GM19372 (cell line): ENCODE results near the gene IREB2.

Source experiments
- ATAC-seq: cut with Tn5 transposase; IDR thresholded peaks from one replicate; pipeline ENCODE4 v1.9.1; 2021; ENCODE audit warnings: mild to moderate bottlenecking, low read depth, moderate library complexity; ENCODE audit not compliant: unreplicated experiment

The IREB2 gene

DNA sequence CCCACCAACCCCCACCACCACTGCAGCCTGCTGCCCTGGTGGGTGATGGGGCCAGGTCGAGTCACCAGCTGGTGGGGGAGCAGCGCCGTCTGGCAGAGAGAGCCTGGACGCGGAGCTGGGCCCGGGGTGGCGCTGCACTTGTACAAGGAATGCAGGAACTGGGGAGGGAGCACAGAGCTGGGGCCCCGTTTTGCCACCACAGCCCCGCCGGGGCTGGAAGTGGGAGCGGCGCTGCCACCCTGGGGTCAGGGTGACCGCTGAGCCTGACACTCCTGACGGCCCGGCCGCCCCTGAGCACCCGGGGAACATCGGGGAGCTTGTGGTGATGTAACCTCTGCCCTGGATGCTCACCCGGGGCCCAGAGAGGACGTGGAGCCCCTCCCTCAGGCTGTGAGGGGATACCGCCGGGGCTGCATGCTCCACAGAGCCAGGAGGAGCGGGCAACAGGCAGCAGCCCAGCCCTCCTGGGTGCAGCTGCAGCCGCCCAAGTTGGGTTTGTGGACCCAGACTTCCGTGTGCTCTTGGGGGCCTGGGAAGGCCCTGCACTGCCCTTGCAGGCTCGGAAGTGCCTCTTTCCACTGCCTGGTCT lies 32.6 kb upstream of the IREB2 start:
- no peak for ATAC-seq

DNA sequence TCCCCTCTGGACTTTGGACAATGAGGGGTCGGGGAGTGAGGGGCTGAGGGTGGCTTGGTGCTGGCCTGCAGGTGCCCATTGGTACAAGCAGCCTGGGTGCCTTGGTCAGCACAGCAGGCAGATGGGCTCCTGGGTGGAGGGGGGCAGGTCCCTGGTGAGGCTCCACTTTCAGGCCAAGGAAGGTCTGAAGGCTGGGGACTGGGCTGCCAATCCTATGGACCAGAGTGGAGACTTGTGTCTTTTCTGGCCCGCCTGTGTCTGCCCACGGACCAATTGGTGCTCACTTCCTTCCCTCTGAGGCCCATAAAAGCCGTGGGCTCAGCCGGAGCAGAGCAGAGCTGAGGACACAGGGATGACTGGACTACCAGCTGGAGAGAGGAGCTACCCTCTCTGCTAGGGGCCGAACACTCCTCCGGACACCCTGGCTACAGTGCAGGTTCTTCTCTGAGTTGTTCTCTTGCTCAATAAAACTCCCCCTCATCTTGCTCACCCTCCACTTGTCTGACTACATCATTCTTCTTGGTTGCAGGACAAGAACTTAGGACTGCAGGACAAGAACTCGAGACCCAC lies 31.9 kb upstream of the IREB2 start:
- ATAC-seq = no peak

DNA sequence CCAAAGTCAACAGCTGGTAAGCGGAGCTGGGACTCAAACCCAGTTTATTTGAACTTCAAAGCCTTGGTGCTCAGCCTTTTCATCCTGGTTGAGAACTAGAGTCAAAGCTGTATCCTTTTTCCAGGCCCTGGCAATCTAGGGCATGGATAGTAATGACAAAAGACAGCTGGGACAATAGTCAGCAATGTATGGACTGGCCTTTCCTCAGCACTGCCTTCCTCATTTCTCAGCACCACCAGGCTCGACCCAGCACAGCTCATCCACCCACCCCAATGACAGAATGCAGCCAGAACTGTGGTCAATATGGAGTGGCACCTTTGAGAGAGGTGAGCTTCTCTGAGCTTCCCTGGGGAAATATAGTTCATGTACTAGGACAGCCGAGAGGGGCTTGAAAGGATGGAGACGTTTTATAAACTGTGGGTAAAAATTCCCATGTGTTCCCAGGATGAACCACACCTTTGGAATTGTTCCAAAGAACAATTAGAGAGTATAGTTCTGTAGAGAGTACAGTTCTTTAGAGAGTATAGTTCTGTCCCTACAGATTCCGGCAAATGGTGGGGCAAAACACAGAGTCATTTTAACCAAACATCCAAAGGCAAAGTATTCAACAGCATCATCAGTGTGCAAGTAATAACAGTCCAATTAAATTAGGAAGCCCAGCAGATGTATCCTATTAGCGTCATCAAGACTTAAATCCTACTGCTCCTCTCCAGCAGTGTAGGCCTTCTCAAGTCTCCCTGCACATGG lies 30.2 kb upstream of the IREB2 start:
- no peak for ATAC-seq

DNA sequence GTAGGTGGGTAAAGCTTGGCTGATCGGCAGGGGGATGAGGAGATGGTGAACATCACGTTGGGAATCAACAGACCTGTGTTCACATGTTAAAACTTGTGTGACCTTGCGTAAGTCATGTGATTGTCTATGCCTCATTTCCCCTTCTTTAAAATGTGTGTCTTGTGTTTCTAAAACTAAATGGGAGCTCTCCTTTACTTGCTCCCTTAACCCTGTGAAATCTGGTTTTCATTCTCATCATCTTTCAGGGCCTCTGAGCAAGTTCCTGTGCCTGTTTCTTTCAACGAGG lies 29.7 kb upstream of the IREB2 start:
- no peak for ATAC-seq

DNA sequence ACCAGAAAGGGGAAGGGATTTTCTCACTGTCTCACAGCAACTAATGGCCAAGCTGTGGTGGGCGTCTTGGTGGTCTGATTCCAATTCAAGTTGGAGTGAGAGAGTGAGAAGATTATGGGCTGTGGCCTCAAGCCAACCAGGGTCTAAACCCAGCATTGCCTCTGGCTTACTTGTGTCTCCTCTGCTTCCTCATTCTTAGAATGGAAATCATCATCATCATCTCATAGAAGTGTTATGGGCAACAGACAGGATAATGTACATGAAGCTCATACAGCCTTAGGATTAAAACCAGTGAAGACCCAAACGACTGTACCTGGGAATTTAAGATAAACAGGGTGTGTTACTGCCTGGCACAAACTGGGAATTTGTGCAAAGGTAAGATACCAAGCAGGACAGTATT lies 29.1 kb upstream of the IREB2 start:
- ATAC-seq = no peak

DNA sequence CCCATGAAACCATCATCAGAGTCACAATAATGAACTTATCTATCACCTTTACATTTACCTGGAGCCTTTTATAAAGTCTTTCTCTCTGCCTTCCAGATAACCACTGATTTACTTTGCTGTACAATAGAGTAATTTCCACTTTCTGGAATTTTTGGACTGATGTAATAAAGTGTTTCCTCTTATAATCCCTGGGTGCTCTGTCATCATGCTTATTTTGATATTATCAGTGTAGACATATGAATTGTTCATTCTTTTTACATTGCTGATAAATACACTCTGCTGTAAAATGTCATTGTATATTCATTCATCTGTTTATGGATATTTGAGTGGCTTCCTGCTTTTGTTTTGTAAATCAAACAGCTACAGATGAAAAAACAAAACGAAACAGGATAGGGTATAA lies 27.0 kb upstream of the IREB2 start:
- ATAC-seq = no peak

GRCh38 chr15:78414621-78415250 lies 23.3 kb upstream of the IREB2 start:
- ATAC-seq = no peak

DNA sequence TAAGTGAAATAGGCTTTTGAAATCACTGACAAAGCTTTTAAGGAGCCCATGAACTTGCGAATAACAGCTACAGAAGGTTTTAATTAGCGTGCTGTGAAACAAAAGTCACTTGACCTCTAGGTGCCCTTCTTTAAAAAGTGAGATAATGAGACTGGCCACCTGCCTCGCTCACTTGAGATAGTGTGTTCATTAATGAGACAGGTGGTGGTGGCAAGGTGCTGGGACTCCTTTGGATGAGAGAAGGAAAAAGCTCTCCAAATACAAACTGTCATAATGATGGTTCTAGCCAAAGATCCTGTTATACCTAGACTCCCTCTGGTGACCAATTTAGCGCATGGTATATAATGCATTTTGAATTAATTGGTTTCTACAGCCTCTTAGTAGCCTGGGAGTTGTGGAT lies 22.7 kb upstream of the IREB2 start:
- ATAC-seq = no peak

DNA sequence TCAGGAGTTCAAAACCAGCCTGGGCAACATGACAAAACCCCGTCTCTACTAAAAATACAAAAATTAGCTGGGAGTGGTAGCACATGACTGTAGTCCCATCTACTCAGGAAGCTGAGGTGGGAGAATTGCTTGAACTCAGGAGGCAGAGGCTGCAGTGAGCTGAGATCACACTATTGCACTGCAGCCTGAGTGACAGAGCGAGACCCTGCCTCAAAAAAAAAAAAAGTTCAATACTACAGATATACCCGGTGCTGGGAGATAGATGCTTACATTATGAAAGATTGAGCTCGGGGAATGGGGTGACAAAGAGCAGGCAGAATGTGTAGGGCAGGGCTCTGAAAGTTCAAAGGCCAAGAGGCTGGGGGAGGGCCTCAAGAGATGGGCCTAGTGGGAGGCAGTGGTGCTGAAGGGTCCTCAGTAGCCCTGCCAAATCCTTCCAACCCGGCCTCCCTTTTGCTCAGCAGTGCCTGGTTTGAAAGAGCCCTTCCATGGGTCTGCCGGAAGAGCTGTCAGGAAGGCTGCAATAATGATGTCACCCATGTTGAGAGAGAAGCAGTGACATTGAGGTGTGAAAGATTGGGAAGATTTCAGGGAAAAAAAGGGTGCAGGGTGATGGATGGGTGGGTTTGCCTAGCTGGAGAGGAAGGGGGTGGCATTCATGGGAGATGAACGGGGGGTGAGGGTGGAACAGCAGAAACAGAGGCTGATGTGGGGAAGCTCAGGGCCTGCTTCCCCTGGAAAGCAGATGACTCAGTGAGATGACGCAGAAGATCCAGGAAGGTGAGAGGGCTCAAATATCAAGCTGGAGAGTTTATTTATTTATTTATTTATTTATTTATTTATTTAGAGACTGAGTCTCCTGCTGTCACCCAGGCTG lies 20.0 kb upstream of the IREB2 start:
- no peak for ATAC-seq

- no peak for ATAC-seq
Measured at GRCh38 chr15:78418686-78419085, 19.3 kb upstream of the IREB2 start.

- no peak for ATAC-seq
Measured at GRCh38 chr15:78419367-78419766, 18.6 kb upstream of the IREB2 start.

DNA sequence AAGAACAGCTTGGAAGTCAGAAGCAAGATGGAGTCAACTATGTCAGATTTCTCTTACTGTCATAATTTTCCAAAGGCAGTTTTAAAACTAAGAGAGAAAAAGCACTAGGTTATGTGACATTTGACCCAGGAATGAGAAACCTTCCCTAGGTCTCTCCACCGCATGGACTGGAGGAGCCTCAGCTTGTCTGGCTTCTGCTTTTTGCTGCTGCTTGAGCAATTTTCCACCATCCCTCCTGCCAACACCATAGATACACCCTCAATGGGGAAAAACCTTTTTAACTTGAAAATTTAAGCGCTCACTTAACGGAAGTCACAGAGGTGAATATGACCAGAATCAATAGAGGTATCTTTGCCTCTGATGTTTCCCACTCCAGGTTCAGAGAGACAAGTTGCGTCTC lies 17.8 kb upstream of the IREB2 start:
- no peak for ATAC-seq

- no peak for ATAC-seq
Measured at GRCh38 chr15:78420766-78421165, 17.2 kb upstream of the IREB2 start.

DNA sequence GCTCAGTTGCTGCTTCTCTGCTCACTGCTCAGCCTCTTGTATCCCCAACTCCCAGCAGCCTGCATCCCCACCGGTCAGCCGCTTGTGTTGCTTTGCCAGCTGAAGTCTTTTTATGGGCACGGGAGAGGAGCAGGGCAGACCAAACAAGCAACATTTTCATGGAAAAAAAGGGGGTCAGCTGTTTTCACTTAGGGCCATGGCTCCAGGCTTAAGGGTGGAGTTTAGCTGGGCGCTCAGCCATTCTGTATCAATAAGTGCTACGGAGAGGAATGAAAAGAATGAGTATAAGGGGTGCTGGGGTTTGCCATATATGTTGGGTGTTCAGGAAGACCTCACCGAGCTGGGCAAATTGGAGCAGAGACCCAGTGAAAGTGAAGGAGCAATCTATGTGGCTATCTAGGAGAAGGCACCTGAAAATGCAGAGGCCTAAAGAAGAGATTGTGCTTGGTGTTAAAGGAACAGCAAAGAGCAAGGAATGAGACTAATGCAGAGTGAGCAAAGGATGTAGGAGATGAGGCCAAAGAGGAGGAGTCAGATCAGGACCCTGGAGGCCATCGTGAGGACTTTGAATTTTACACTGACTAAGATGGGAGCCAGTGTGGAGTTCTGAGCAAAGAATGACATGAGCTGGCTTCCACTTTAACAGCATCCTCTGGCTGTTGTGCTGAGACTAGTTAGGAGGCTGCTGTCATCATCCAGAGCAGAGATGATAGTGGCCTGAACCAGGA lies 16.6 kb upstream of the IREB2 start:
- no peak for ATAC-seq

DNA sequence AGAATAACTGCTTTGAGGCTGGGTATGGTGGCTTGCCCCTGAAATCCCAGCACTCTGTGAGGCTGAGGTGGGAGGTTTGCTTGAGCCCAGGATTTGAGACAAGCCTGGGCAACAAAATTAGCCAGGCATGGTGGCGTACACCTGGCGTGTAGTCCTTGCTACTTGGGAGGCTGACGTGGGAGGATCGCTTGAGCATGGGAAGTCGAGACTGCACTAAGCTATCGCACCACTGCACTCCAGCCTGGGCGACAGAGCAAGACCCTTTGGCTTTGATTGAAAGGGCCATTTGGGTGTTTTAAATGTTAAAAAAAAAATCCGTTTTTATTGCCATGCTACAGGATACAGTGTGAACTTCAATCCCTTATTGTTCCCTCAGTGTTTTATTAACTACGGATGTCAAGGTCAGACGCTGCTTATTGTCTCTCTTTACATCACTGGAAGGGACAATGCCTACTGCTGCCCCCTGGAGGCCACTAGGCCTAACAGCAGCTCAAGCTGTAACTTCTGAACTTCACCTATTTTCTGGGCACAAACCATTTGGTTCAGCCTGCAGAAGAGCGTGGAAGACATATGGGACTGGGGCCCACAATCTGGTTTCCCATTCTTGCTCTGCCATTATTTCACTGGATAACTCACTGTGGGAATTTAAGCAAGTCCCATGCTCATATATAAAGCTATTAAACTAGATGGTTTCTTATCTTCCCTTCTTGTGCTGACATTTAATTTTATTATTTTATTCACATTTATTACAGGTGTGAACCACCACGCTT lies 15.3 kb upstream of the IREB2 start:
- ATAC-seq = no peak

DNA sequence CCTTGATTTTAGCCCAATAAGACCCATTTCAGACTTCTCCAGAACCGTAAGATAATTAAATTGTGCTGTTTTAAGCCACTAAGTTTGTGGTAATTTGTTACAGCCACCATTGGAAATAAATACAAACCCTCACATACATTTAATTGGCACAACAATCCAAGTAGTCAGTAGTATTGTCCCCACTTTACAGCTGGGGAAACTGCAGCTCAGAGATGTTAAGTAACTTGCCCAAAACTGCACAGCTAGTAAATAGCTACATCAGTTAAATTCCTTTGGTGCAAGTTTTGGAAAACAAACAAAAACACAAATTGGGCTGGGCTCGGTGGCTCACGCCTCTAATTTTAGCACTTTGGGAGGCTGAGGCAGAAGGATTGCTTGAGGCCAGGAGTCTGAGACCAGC lies 13.3 kb upstream of the IREB2 start:
- ATAC-seq = no peak

DNA sequence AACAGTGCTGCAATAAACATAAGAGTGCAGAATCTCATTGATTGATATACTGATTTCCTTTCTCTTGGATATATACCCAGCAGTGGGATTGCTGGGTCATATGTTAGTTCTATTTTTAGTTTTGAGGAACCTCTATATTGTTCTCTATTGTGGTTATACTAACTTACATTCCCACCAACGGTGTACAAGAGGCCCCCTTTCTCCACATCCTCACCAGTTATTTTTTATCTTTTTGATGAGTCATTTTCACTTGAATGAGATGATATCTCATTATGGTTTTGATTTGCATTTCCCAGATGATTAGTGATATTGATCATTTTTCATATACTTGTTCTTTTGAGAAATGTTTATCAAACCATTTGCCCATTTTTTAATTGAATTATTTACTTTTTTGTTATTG lies 12.4 kb upstream of the IREB2 start:
- ATAC-seq = no peak

- ATAC-seq = no peak
Measured at GRCh38 chr15:78426300-78426699, 11.7 kb upstream of the IREB2 start.

- no peak for ATAC-seq
Measured at GRCh38 chr15:78427953-78428352, 10.1 kb upstream of the IREB2 start.

- ATAC-seq = no peak
Measured at GRCh38 chr15:78429477-78429876, 8.5 kb upstream of the IREB2 start.
